ENCODE results near the gene C11orf54. TPM values are rescaled to one million over a fixed set of nuclear protein-coding genes. Genes with fewer than 3 reads are reported as not detected.

The C11orf54 gene
- total and polyA plus RNA-seq, 10 of the 15 experiments (the other 5 are each of a cell fraction or from before 2014, with no cell fraction given): 15.1 to 32.3 (median 26.8) TPM

DNA sequence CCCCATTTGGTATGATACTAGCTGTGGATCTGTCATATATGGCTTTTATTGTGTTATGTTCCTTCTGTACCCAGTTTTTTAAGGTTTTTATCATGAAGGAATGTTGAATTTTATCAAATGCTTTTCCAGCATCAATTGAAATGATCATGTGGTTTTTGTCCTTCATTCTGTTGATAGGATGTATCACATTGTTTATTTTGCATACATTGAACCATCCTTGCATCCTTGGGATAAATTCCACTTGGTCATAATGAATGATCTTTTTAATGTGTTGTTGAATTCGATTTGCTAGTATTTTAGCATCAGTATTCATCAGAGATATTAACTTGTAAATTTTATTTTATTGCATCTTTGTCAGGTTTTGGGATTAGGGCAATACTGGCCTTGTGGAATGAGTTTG is 31.2 kb upstream of the C11orf54 start:
- H3K79me2 ChIP-seq (ENCODE audit: control insufficient read depth, insufficient read depth, low read length): no peaks in the 10 kb centered on the region; the same call in 1 of the 2 replicates
- H3K4me2 ChIP-seq (ENCODE audit: control insufficient read depth, insufficient read depth): no peak overlapping the region
- no peak overlapping the region for H3K27ac ChIP-seq (ENCODE audit: control insufficient read depth, insufficient read depth)
- peaks cover 8 to 37% of the 10 kb centered on the region in 2 experiments for H3K36me3 ChIP-seq (ENCODE audit: control insufficient read depth in 2 of 2, insufficient read depth in 2 of 2, low read length in 1 of 2)
- SMC1A ChIA-PET (ENCODE audit: uncharacterized antibody, unreplicated experiment): interaction anchor here (1.1 to 1.9 kb wide), 2 partner anchors 10 to 74 kb away, joined by 3 to 4 read pairs; partner anchors contain the start of gene MED17
- CTCF ChIA-PET: no interaction called here
- ATAC-seq (no peak), FAIRE-seq (no peak), DNase-seq (ENCODE audit: low read depth, low spot score) (no peak)
- 100% methylated on average over 1 of the region's 1 CpG for WGBS (ENCODE audit: insufficient coverage, insufficient replicate concordance, low lambda C conversion rate, missing lambda C conversion rate)
- H4K20me1 ChIP-seq (ENCODE audit: control insufficient read depth, insufficient read depth): no peaks in the 10 kb centered on the region
- in situ Hi-C loops (cut with MboI) (no loop called here), intact Hi-C loops (cut with micrococcal nuclease; ENCODE audit: unreplicated experiment) (no loop called here)
- no peak overlapping the region for H3K9ac ChIP-seq (ENCODE audit: control insufficient read depth, insufficient read depth, low read length)
- H2AFZ ChIP-seq (ENCODE audit: control insufficient read depth, low read depth, low read length): no peak overlapping the region
- H3K4me3 ChIP-seq: no peak overlapping the region
- no peak for TF ChIP-seq CBX3 (IDR thresholded peaks at IDR 0.05; ENCODE audit: borderline replicate concordance, low read depth)
- no peak for TF ChIP-seq BMI1 (IDR thresholded peaks at IDR 0.05; ENCODE audit: borderline replicate concordance)
- TF ChIP-seq RUNX3 (IDR thresholded peaks at IDR 0.05; ENCODE audit: low read length): no peak
- TF ChIP-seq RAD21 (IDR thresholded peaks at IDR 0.05; ENCODE audit: insufficient read depth, low read depth, low read length): no peak
- no peak for TF ChIP-seq JUND (IDR thresholded peaks at IDR 0.05; ENCODE audit: low read depth, low read length)
- no peak for TF ChIP-seq ZBTB11 (CRISPR knock-in tag; IDR thresholded peaks at IDR 0.05)
- no peak for TF ChIP-seq KLF5 (IDR thresholded peaks at IDR 0.05; ENCODE audit: partially characterized antibody)
- TF ChIP-seq ETV6 (conservative IDR thresholded peaks at IDR 0.05 in 1 of 2, IDR thresholded peaks at IDR 0.05 in 1 of 2; ENCODE audit: borderline replicate concordance in 1 of 2, low read depth in 1 of 2): no peak
- TF ChIP-seq WRNIP1 (IDR thresholded peaks at IDR 0.05; ENCODE audit: borderline replicate concordance, low read depth, low read length): no peak
- TF ChIP-seq ZBTB33 (IDR thresholded peaks at IDR 0.05): no peak
- no peak for TF ChIP-seq ZBTB40 (IDR thresholded peaks at IDR 0.05; ENCODE audit: borderline replicate concordance)
- TF ChIP-seq MTA2 (IDR thresholded peaks at IDR 0.05; ENCODE audit: low read depth): no peak
- TF ChIP-seq NR2C2 (IDR thresholded peaks at IDR 0.05; ENCODE audit: borderline replicate concordance, control insufficient read depth, insufficient read length, low read depth): no peak
- H3K27me3 ChIP-seq (replicated peaks in 1 of 2; ENCODE audit: control insufficient read depth in 2 of 2, insufficient read depth in 2 of 2, low read length in 1 of 2): no peaks in the 10 kb centered on the region
- H3K4me1 ChIP-seq (ENCODE audit: control insufficient read depth, insufficient read depth, low read length): no peaks in the 10 kb centered on the region
- BruUV-seq (replicated peaks): no TSS peak
- peaks cover 15% of the 10 kb centered on the region for H3K9me3 ChIP-seq (replicated peaks; ENCODE audit: control insufficient read depth, insufficient read depth, low read length)
- POLR2A ChIA-PET: interaction anchor here (1.0 to 1.1 kb wide), 3 partner anchors 10 to 30 kb away, joined by 3 read pairs; no protein-coding TSS in a partner anchor
- RAD21 ChIA-PET (ENCODE audit: unreplicated experiment): no interaction called here
